ENCODE data around the gene NCS1.

The NCS1 gene

DNA sequence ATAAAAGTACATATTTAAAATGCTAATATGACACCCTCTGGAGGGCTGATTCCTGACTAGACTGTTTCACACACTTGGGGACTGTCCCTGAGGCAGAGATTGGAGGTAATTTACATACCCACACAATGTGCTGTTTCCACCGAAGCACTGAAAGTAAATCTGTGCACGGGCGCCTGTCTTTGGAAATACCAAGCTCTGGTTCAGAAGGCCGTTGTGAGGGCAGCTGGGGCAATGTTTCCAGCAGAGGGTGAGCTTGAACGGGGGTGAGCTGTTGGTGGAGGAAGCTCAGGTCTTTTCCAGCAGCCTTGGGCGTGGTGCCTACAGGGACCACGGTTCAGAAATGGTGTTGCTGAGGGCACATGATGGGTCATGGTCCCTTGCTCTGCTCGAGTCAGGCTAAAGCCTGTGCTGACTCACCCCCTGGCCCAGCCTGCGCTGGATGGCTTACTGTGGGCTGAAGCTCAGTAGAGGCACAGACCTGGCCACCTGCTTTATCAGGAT, 67.6 kb downstream of the NCS1 start:
- TF ChIP-seq, protein P1, sequence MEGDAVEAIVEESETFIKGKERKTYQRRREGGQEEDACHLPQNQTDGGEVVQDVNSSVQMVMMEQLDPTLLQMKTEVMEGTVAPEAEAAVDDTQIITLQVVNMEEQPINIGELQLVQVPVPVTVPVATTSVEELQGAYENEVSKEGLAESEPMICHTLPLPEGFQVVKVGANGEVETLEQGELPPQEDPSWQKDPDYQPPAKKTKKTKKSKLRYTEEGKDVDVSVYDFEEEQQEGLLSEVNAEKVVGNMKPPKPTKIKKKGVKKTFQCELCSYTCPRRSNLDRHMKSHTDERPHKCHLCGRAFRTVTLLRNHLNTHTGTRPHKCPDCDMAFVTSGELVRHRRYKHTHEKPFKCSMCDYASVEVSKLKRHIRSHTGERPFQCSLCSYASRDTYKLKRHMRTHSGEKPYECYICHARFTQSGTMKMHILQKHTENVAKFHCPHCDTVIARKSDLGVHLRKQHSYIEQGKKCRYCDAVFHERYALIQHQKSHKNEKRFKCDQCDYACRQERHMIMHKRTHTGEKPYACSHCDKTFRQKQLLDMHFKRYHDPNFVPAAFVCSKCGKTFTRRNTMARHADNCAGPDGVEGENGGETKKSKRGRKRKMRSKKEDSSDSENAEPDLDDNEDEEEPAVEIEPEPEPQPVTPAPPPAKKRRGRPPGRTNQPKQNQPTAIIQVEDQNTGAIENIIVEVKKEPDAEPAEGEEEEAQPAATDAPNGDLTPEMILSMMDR (IDR thresholded peaks at IDR 0.05; ENCODE audit: insufficient read depth, low read depth, low read length, missing control alignments): no peak
- peak; percentile 31 for DNase-seq (ENCODE audit: low read depth)
- H3K4me3 ChIP-seq (ENCODE audit: low read length): no peak overlapping the region

DNA sequence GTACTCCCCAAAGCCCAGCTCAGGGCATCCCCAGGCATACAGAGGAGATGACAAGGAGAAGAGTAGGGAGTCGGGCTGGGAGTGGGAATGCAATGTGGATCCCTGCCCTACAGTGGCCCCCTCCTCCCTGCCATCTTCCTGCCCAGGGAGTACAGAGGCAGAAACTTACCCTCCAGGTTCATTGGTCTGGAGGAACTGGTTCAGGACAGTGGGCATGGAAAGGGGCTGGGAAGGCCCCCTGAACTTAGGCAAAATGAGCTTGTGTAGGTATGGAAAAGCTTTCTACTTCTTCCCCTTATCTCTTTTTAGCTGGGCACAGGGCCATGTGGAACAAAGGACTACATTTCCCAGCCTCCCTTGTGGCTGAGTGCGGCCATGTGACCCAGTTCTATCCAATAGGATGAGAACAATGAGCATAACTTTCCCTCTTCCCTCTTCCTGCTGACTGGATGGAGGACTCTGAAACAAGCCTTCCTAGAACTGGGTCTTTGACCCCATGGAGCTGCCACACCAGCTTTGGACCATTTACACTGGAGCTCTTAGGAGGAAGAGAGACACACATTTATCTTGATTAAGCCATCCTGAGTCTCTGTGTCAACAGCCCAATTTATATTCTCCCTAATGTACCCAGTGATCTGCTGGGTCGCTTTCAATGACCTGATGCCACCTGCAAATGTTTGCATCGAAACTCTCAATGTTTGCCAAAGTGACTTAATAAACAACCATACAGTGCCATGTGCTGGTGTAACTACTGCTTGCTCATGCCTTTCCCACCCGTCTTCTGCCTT, 68.4 kb downstream of the NCS1 start:
- H3K4me3 ChIP-seq (ENCODE audit: low read length): no peak overlapping the region
- TF ChIP-seq, protein P1 (IDR thresholded peaks at IDR 0.05; ENCODE audit: insufficient read depth, low read depth, low read length, missing control alignments): no peak
- peak; percentile 71 for DNase-seq (ENCODE audit: low read depth)

DNA sequence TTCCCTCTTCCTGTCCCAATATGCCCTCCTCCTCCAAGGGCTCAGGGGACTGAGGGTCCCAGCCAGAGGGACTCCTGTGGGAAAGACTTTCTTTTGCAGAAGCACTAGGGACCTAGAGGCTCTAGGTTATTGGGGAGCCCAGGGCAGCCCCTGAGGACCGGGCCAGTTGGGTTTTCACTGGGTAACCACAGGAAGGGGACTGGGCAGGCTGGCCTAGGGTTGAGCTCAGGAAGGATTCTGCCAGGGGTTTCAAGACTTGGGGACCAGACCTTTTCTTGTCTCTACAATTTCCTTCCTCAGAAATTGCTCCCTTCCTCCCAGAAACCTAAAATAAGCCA, 69.0 kb downstream of the NCS1 start:
- no peak for DNase-seq (ENCODE audit: low read depth)
- H3K4me3 ChIP-seq (ENCODE audit: low read length): no peak overlapping the region
- TF ChIP-seq, protein P1 (IDR thresholded peaks at IDR 0.05; ENCODE audit: insufficient read depth, low read depth, low read length, missing control alignments): no peak

DNA sequence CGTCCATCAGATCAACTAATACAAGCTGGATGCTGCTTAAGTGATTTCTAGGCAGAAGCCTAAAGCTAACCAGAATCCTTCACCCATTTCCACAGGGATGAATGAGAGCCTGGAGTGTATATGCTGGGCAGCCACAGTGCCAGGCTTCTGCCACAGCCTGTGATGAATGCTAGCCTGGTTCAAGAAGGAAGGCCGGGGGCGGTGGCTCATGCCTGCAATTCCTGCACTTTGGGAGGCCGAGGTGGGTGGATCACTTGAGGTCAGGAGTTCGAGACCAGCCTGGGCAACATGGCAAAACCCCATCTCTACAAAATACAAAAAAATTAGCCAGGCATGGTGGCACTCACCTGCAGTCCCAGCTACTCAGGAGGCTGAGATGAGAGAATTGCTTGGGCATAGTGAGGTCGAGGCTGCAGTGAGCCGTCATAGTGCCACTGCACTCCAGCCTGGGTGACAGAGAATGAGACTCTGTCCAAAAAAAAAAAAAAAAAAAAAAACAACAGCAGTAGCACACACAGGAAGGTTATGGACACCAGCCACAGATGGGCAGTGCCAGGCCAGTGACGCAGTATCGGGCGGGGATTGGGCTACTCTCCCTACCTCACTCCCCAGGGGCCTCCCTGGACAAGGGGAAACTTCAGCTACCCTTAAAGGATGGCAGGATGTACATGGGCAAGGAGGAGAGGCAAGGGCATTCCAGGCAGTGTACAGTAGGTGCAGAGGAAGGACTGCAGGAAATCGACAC, 70.2 kb downstream of the NCS1 start:
- no peak overlapping the region for H3K4me3 ChIP-seq (ENCODE audit: low read length)
- TF ChIP-seq, protein P1 (IDR thresholded peaks at IDR 0.05; ENCODE audit: insufficient read depth, low read depth, low read length, missing control alignments): no peak
- DNase-seq (ENCODE audit: low read depth): no peak

DNA sequence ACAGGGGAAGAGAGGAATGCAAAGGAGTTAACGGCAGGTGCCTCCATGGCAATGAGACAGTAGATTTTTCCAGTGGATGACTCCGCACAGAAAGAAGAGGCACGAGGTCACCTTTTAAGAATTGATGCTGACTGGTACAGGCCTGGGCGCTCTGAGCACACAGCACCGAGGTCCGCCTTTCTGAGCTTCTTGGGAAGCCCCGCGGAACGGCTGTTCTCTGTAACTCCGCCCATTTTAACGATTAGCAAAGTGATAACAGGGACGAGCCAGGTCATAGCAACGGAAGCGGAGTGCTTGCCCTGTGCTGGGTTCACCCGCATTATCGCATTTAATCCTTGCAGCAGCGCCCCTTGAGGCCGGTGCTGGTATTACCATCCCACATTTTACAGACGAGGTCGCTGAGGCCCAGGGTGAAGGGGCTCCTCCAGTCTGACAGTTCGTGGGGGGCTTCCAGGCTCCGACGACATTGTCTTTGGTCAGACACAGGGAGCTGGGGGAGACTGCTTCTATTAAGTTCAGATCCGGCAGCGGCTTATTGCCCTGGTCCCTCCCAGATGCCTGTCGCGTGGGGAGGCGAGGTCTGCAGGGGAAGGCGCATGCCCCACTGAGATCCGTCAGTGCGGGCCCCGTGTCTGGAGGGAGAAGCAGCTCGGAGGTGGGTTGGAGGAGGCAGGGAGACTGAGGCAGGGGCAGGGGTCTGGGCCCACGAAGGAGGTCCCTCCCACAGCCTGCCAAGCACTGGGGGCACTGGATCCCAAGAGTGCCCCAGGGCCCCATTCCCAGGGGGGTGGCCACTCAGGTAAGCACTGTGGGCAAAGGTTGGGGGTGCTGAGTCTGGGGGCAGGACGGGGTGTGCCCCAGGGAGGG, 71.0 kb downstream of the NCS1 start:
- peak; percentile 44 for DNase-seq (ENCODE audit: low read depth)
- TF ChIP-seq, protein P1 (IDR thresholded peaks at IDR 0.05; ENCODE audit: insufficient read depth, low read depth, low read length, missing control alignments): peak; percentile 82
- H3K4me3 ChIP-seq (ENCODE audit: low read length): no peak overlapping the region

DNA sequence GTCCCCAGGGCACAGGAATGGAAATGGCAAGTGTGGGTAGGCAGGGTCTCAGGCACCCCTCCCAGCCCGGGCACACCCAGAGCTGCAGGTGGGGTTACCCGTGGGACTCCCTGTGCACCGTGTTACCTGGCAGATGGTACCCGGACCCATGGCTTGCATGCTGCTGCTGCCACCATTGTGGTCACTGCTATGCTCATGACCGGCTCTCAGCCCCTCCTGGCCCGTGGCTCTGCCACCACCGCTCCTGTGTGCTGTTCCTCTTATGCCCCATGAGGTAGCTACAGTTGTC, 71.6 kb downstream of the NCS1 start:
- no peak for DNase-seq (ENCODE audit: low read depth)
- H3K4me3 ChIP-seq (ENCODE audit: low read length): no peak overlapping the region
- TF ChIP-seq, protein P1 (IDR thresholded peaks at IDR 0.05; ENCODE audit: insufficient read depth, low read depth, low read length, missing control alignments): no peak

Data from epithelial cell of esophagus (primary cell).